C4-2B (cell line): ENCODE measurements around the gene MEP1B.

Experiments used
- H3K27ac ChIP-seq: fragments of 450-650 bp; 2 replicates; pipeline ENCODE4 v1.5.1; 2017
- CTCF ChIP-seq: fragments of 450-650 bp; conservative IDR thresholded peaks from 2 replicates; pipeline ENCODE4 v1.5.1; 2017; ENCODE audit warnings: mild to moderate bottlenecking
- ZFX ChIP-seq: fragments of 450-650 bp; IDR thresholded peaks from 2 replicates; pipeline ENCODE4 v1.6.1; 2017

Gene MEP1B

GRCh38 chr18:32190209-32190608, 370 bp downstream of the MEP1B start:
- TF ChIP-seq ZFX (no peak), CTCF (no peak)
- no peak overlapping the region for H3K27ac ChIP-seq

DNA sequence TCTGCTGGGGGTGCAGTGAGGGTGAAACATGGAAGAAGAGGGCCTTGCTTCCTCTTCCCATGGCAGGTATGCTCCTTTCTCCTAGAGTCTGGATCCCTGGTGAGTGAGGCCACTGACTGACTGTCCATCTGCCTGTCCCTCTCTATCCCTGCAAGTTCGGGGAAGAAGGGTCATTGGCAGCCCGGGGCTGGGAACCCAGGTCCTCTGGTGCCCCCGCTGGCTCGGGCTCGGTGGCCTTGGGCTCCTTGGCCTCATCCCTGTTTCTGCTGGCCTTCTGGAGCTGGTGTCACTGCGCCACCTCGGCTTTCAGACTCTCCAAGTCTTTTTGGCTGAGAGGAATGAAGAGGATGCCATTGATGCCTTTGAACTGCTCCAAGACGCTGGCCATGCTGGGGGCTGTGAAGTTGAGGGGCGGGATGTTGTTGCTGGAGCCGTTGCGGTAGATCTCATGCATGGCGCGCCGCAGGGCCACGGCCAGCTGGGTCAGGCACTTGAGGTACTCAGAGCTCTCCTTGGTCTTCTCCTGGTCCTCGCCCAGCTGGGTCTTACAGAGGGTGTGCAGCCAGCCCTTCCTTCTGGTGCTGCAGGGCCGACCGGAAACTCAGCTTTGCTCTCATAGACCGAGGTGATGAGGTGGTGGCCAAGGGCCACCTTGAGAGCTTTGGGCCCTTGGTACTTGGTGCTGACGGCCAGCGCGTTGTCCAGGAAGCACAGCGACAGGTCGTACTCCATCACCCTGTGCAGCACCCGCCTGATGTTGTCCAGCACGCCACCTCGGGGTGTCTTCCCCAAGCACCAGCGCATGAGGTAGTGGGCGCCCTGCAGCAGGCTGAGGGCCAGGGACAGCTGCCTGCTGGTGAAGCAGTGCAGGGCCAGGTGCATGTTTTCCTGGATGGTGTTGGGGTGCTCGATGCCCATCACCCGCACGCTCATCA, 6.3 kb downstream of the MEP1B start:
- H3K27ac ChIP-seq, result no peak overlapping the region
- TF ChIP-seq CTCF (no peak), ZFX (no peak)

- no peak overlapping the region for H3K27ac ChIP-seq
- TF ChIP-seq ZFX (no peak), CTCF (no peak)
Observed at GRCh38 chr18:32200766-32201165, 10.9 kb downstream of the MEP1B start.

GRCh38 chr18:32201948-32202672, 12.3 kb downstream of the MEP1B start:
- TF ChIP-seq ZFX (no peak), CTCF (no peak)

GRCh38 chr18:32208023-32208422, 18.2 kb downstream of the MEP1B start:
- H3K27ac ChIP-seq, result no peak overlapping the region
- TF ChIP-seq CTCF (no peak), ZFX (no peak)

More at GRCh38 chr18:32201948-32202672, 12.3 kb downstream of the MEP1B start:
- H3K27ac ChIP-seq, result no peak overlapping the region

- TF ChIP-seq CTCF (no peak), ZFX (no peak)
- H3K27ac ChIP-seq, result no peak overlapping the region
Observed at GRCh38 chr18:32208577-32208976, 18.7 kb downstream of the MEP1B start.
